H9 (cell line): ENCODE data around the gene HES3. TPM values are rescaled to one million over a fixed set of nuclear protein-coding genes. Genes with fewer than 3 reads are reported as not detected.

Experiments used
- DNase-seq: peaks from one replicate; pipeline ENCODE4 v3.0.0-alpha.2; 2017
- H2AFZ ChIP-seq: one replicate; pipeline ENCODE4 v1.6.1; 2013; ENCODE audit warnings: mild to moderate bottlenecking, low read length, control low read depth, moderate library complexity
- H2AK5ac ChIP-seq: 2 replicates; pipeline ENCODE4 v1.6.1; 2013; ENCODE audit warnings: low read length, control low read depth, mixed read lengths; ENCODE audit not compliant: insufficient read length
- H2BK120ac ChIP-seq: one replicate; pipeline ENCODE4 v1.6.1; 2013; ENCODE audit warnings: low read depth, mild to moderate bottlenecking, low read length, control low read depth, inconsistent platforms; ENCODE audit not compliant: poor library complexity, severe bottlenecking
- H2BK12ac ChIP-seq: 2 replicates; pipeline ENCODE4 v1.6.1; 2013; ENCODE audit warnings: low read length, control low read depth, mixed read lengths, low read depth; ENCODE audit not compliant: insufficient read length
- H2BK15ac ChIP-seq: 2 replicates; pipeline ENCODE4 v1.6.1; 2013; ENCODE audit warnings: low read depth, low read length, control low read depth
- H2BK20ac ChIP-seq: one replicate; pipeline ENCODE4 v1.6.1; 2013; ENCODE audit warnings: low read depth, mild to moderate bottlenecking, low read length, control low read depth, inconsistent platforms; ENCODE audit not compliant: poor library complexity, severe bottlenecking
- H2BK5ac ChIP-seq: 2 replicates; pipeline ENCODE4 v1.6.1; 2013; ENCODE audit warnings: low read length, control low read depth, mixed read lengths; ENCODE audit not compliant: insufficient read length
- H3K14ac ChIP-seq: 2 replicates; pipeline ENCODE4 v1.6.1; 2013; ENCODE audit warnings: low read length, control low read depth; ENCODE audit not compliant: insufficient read depth
- H3K18ac ChIP-seq: 2 replicates; pipeline ENCODE4 v1.6.1; 2013; ENCODE audit warnings: low read depth, mild to moderate bottlenecking, mixed read lengths, low read length, control low read depth; ENCODE audit not compliant: insufficient read length
- H3K23ac ChIP-seq: 2 replicates; pipeline ENCODE4 v1.6.1; 2013; ENCODE audit warnings: low read length, control low read depth, mixed read lengths, low read depth; ENCODE audit not compliant: insufficient read length
- H3K23me2 ChIP-seq: 2 replicates; pipeline ENCODE4 v1.6.1; 2013; ENCODE audit warnings: low read depth, mild to moderate bottlenecking, mixed read lengths, low read length, control low read depth; ENCODE audit not compliant: insufficient read length, poor library complexity, severe bottlenecking
- H3K27ac ChIP-seq: 2 replicates; pipeline ENCODE4 v1.5.1; 2013; ENCODE audit warnings: low read length, control low read depth, mixed read lengths, low read depth; ENCODE audit not compliant: insufficient read length
- H3K27me3 ChIP-seq: 2 replicates; pipeline ENCODE4 v1.6.1; 2013; ENCODE audit warnings: low read length, control low read depth, inconsistent platforms; ENCODE audit not compliant: insufficient read depth
- H3K4ac ChIP-seq: 2 replicates; pipeline ENCODE4 v1.6.1; 2013; ENCODE audit warnings: low read depth, mild to moderate bottlenecking, control low read depth, inconsistent platforms, low read length, moderate library complexity
- H3K4me1 ChIP-seq: 2 replicates; pipeline ENCODE4 v1.6.1; 2013; ENCODE audit warnings: low read length, control low read depth, inconsistent platforms; ENCODE audit not compliant: insufficient read depth
- H3K4me2 ChIP-seq: 2 replicates; pipeline ENCODE4 v1.6.1; 2013; ENCODE audit warnings: low read length, control low read depth, mixed read lengths; ENCODE audit not compliant: insufficient read length, insufficient read depth
- H3K56ac ChIP-seq: 2 replicates; pipeline ENCODE4 v1.6.1; 2013; ENCODE audit warnings: low read depth, mild to moderate bottlenecking, mixed read lengths, low read length, control low read depth; ENCODE audit not compliant: insufficient read length
- H3K79me1 ChIP-seq: 2 replicates; pipeline ENCODE4 v1.6.1; 2013; ENCODE audit warnings: low read depth, mild to moderate bottlenecking, moderate library complexity, low read length, control low read depth, inconsistent platforms; ENCODE audit not compliant: insufficient read depth, poor library complexity, severe bottlenecking
- H3K79me2 ChIP-seq: 2 replicates; pipeline ENCODE4 v1.6.1; 2013; ENCODE audit warnings: low read length, control low read depth, inconsistent platforms; ENCODE audit not compliant: insufficient read depth
- H3K9ac ChIP-seq: 2 replicates; pipeline ENCODE4 v1.6.1; 2013; ENCODE audit warnings: low read length, control low read depth, mixed read lengths; ENCODE audit not compliant: insufficient read length; ENCODE audit errors: extremely low read depth
- H3K9me3 ChIP-seq: one replicate; pipeline ENCODE4 v1.6.1; 2013; ENCODE audit warnings: low read depth, low read length, inconsistent platforms; ENCODE audit not compliant: control insufficient read depth
- H3T11ph ChIP-seq: one replicate; pipeline ENCODE4 v1.6.1; 2013; ENCODE audit warnings: mild to moderate bottlenecking, low read length, control low read depth, inconsistent platforms
- H4K20me1 ChIP-seq: one replicate; pipeline ENCODE4 v1.6.1; 2013; ENCODE audit not compliant: control insufficient read depth, insufficient read length, insufficient read depth
- H4K5ac ChIP-seq: 2 replicates; pipeline ENCODE4 v1.6.1; 2013; ENCODE audit warnings: low read depth, mild to moderate bottlenecking, mixed read lengths, low read length, control low read depth; ENCODE audit not compliant: insufficient read length
- H4K8ac ChIP-seq: replicated peaks from 2 replicates; pipeline ENCODE4 v1.6.1; 2013; ENCODE audit warnings: low read length, control low read depth, mixed read lengths, low read depth; ENCODE audit not compliant: insufficient read length
- H4K91ac ChIP-seq: 2 replicates; pipeline ENCODE4 v1.6.1; 2013; ENCODE audit warnings: low read depth, mild to moderate bottlenecking, moderate library complexity, mixed read lengths, low read length, control low read depth; ENCODE audit not compliant: insufficient read length
- H3K27ac Mint-ChIP-seq, 3 experiments: 2 replicates in 2 of 3; 3 replicates in 1 of 3; pipeline ENCODE4 v1.8.0; 2020 to 2021; ENCODE audit warnings: mixed read lengths in 3 of 3, mild to moderate bottlenecking in 1 of 3, moderate library complexity in 1 of 3
- H3K27me3 Mint-ChIP-seq: 2 replicates; pipeline ENCODE4 v1.8.0; 2021; ENCODE audit warnings: low read depth, mild to moderate bottlenecking, moderate library complexity, mixed read lengths
- H3K36me3 Mint-ChIP-seq, 3 experiments: 2 replicates in 2 of 3; 3 replicates in 1 of 3; pipeline ENCODE4 v1.8.0; 2020 to 2021; ENCODE audit warnings: low read depth in 3 of 3, mixed read lengths in 3 of 3; ENCODE audit not compliant: insufficient read depth in 1 of 3
- H3K4me1 Mint-ChIP-seq, 2 experiments: 2 replicates each; pipeline ENCODE4 v1.8.0; 2020; ENCODE audit warnings: mixed read lengths in 2 of 2
- H3K4me3 Mint-ChIP-seq, 2 experiments: 2 replicates in 1 of 2; 3 replicates in 1 of 2; pipeline ENCODE4 v1.8.0; 2020 to 2021; ENCODE audit warnings: mild to moderate bottlenecking in 2 of 2, mixed read lengths in 2 of 2, moderate library complexity in 1 of 2
- H3K9me3 Mint-ChIP-seq, 2 experiments: 2 replicates in 1 of 2; 3 replicates in 1 of 2; pipeline ENCODE4 v1.8.0; 2020; ENCODE audit warnings: mild to moderate bottlenecking in 2 of 2, mixed read lengths in 2 of 2, moderate library complexity in 1 of 2
- WGBS: extraction: QIAGEN DNeasy Blood & Tissue Kit; methylation state at CpG from one replicate; pipeline ENCODE4 v1.1.7; 2013; ENCODE audit warnings: missing lambda C conversion rate, low lambda C conversion rate, mixed read lengths; ENCODE audit not compliant: insufficient read length; ENCODE audit errors: extremely low coverage; 5-methylcytosine and 5-hydroxymethylcytosine counted together
- total RNA-seq: library from RNA; stranded (reverse); gene quantifications from 2 replicates; pipeline ENCODE4 v1.2.1, GENCODE V29; 2021
- TF ChIP-seq, protein P1 (sequence below): fragments of 200-600 bp; sonication (generic); conservative IDR thresholded peaks from 3 replicates; pipeline ENCODE4 v1.8.0; 2021; ENCODE audit warnings: antibody characterized with exemption, mild to moderate bottlenecking

HES3 gene
- total RNA-seq, 1 experiment from 2014 or later = 89.9 TPM

DNA sequence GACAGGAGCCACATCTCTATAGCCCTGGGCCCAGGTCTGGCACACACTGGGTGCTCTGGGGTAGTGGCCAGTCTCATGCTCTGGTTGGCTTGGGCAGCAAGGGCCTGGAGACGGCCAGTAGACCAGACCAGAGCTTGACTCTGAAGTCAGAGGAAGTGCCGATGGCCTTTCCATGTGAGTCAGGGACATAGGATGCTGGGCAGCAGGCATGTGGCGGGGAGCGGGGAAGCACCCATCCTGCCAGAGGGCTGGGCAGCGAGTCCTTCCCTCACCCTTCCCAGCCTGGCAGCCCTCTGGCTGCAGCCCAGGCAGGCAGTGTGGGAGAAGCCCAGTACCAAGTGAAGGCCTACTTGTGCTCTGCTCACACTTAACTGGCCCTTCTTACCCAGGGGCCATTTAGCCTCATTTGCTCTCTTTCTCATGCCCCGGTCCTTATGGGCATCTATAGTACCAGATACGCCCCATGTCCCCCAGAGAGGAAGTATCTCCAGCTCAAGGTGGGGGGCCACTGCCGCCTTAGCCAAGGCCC lies 13.6 kb downstream of the HES3 start:
- H3K14ac ChIP-seq = no peak overlapping the region
- no peak overlapping the region for H2BK5ac ChIP-seq
- no peak overlapping the region for H2BK12ac ChIP-seq
- H3K4me2 ChIP-seq = no peak overlapping the region
- H4K5ac ChIP-seq = no peak overlapping the region
- no peak overlapping the region for H4K91ac ChIP-seq
- TF ChIP-seq, protein P1, sequence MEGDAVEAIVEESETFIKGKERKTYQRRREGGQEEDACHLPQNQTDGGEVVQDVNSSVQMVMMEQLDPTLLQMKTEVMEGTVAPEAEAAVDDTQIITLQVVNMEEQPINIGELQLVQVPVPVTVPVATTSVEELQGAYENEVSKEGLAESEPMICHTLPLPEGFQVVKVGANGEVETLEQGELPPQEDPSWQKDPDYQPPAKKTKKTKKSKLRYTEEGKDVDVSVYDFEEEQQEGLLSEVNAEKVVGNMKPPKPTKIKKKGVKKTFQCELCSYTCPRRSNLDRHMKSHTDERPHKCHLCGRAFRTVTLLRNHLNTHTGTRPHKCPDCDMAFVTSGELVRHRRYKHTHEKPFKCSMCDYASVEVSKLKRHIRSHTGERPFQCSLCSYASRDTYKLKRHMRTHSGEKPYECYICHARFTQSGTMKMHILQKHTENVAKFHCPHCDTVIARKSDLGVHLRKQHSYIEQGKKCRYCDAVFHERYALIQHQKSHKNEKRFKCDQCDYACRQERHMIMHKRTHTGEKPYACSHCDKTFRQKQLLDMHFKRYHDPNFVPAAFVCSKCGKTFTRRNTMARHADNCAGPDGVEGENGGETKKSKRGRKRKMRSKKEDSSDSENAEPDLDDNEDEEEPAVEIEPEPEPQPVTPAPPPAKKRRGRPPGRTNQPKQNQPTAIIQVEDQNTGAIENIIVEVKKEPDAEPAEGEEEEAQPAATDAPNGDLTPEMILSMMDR = no peak
- H3K27ac Mint-ChIP-seq = no peak overlapping the region
- H3K4me1 ChIP-seq = no peaks in the 10 kb centered on the region
- H3K9me3 ChIP-seq = no peaks in the 10 kb centered on the region
- H3K27me3 ChIP-seq = peaks cover 7% of the 10 kb centered on the region; the same call in 1 of the 2 replicates
- no peak overlapping the region for H2BK15ac ChIP-seq
- H3K79me2 ChIP-seq = no peaks in the 10 kb centered on the region
- H4K8ac ChIP-seq = no peak overlapping the region
- peaks cover 48% of the 10 kb centered on the region for H3K27me3 Mint-ChIP-seq
- H3K4me3 Mint-ChIP-seq = no peak overlapping the region
- no peak overlapping the region for H2AK5ac ChIP-seq
- H4K20me1 ChIP-seq = no peaks in the 10 kb centered on the region
- peaks cover 0 to 3% (median 2%) of the 10 kb centered on the region in 3 experiments; a peak in 5 of 7 replicates for H3K36me3 Mint-ChIP-seq
- H3K9me3 Mint-ChIP-seq = no peaks in the 10 kb centered on the region
- peaks cover 4% of the 10 kb centered on the region for H3K23me2 ChIP-seq
- H3K27ac ChIP-seq = no peak overlapping the region
- no peak overlapping the region for H3K4ac ChIP-seq
- no peak overlapping the region for H3K9ac ChIP-seq
- H2BK120ac ChIP-seq = no peak overlapping the region
- H3K23ac ChIP-seq = no peak overlapping the region
- H3K56ac ChIP-seq = no peak overlapping the region
- no CpG with 5 or more reads among the region's 8 CpGs for WGBS
- peaks cover 4 to 11% of the 10 kb centered on the region in 2 experiments; a peak in 3 of 4 replicates for H3K4me1 Mint-ChIP-seq
- H3K18ac ChIP-seq = no peak overlapping the region
- no peak overlapping the region for H2AFZ ChIP-seq
- no peak overlapping the region for H3T11ph ChIP-seq
- H3K79me1 ChIP-seq = no peaks in the 10 kb centered on the region
- H2BK20ac ChIP-seq = no peak overlapping the region
- DNase-seq = no peak
